8988T (cell line): ENCODE results near the gene MORN1.

Experiments
- DNase-seq: peaks from one replicate; pipeline ENCODE4 v3.0.0; 2011

Gene MORN1

DNA sequence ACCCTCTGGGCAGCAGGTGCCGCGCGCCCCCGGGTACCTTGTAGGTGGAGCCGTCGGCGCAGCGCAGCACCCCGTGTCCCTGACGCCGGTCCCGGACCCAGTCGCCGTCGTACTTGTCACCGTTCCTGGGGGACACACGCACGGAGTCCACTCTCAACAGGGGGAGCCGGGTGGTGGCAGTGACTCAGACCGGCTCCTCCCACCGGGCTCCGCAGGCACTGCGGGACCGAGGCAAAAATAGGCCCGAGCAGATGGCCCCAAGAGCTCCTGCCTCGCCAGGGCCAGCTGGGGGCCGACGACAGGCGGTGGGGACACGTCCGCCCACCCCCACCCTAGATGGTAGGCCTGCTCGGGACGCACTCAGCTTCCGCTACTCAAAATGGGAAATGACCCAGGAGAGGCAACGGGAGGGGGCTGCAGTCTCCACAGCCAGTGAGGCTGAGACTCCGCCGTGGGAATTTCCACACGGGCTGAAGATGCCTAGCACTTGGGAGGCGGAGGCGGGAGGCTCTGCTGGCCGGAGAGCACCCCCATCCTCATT is 6.3 kb downstream of the MORN1 start:
- DNase-seq, result no peak

DNA sequence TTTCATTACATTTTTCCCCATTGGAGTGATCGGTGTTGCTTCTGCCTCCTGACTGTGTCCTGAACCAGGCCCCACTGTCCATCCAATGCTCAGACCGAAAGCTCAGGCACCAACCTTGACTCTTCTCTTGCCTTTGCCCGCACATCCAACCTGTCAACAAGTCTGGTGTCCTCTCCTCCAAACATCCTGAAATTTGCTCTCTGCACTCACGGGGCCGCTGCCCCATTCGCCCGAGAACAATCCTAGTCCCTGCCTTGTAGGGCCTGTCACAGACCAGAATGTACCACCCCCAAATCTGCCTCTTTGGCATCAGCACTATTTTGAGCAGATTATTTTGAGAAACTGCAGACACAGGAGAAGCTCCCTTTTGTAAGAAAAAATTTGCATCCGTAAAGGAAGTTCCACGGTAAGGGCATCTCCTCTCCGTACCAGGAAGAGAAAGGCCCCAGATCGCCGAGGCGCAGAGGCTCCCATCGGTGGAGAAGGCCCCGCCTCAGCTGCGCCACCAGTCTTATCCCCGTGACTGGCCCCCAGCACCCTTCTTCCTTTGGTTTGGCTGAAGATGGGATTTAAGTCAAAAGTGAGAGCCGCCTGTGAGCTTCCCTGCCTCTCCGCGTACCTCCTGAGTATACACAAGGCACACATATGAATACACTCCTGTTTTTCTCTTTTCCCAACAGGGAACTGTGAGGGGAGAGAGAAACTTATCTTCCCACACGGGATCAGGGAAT is 7.1 kb downstream of the MORN1 start:
- no peak for DNase-seq

DNA sequence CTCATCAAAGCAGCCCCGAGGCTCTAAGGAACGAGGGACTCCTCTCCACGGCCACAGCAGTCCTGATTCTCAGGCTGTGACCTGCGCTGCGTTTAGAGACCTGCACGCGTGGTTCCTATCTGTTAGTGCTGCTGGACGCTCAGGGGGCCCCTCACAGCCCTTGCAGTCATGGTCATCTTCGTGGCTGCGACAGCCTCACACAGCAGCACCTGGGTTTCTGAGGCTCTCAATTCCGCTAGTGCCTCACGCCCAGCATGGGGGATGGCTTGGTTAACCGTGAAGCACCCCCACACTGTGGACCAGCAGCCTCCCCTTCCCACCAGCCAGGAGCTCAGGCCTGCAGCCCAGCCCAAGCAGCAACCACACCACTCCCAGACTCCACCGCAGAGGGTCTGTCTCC is 7.8 kb downstream of the MORN1 start:
- DNase-seq, result no peak

DNA sequence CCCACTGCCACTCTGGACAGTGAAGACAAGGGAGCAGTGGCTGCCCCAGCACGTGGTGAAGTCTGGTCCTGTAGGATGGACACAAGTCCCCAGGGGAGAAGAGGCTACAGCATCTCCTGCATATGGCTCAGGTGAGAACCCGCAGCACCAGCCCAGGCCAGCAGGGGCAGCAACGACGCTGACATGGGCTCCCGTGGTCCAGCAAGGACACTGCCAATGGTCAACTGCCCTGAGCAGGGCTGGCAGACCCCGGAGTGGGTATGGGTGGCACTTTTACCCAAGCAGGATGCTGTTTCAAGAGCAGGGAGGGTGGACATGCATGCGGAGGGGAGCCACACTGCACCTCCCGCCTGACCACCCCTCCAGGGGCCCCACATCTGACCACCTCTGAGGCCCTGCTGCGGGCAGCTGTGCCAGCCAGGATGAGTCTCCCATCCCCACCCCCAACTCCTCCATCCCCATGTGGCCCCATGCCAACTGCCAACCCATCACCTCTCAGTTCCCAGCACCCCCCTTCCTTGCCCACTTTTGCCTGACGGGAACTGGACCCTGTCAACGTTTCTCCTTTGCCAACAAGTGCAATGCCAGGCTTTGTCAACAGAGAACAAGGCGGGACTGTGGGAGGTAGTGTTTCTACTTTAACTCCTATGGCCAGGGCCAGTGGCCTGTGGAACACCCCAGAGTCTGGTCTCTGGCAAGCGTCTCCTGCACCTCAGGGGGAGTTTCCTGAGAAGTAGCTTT is 8.6 kb downstream of the MORN1 start:
- peak; percentile 71 for DNase-seq

DNA sequence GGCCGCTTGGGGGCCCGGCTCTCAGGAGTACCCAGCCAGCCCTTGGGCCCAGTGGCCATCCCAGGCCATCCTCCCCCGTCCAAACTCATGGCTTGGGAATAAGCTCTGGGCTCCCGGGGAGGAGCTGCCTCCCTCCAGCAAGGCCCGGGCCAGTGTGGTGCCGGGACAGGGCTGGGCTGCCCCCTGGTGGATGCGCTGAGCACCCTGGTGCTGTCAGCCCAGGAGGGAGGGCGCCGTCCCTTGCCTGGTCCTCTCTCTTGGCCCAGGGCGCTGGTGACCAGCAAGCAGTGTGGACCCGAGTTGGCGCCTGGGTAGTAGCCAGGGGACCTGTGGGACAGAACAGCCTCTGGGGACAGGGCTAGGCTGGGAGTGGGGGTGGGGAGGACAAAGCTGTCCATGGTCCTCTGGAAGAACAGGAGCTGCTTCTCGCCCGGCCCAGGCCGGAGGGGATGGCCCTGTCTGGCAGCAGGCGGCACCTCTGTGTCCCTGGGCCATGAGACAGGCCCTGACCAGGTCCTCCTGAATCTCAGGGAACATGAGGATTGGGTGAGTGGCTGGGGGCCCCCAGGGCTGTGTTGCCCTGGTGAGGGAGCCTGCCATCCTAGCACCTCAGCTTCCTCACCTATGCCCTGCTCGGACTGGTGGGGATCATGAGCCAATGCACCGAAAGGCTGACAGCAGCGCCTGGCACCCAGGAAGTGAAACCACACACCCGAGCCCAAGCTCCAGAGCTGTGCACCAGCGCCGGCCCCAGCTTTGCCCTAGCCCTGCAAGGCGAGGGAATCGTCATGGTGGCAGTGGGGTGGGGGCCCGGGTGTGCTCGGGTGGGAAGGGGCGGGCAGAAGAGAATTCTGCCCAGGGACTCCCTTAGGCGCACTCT is 9.4 kb downstream of the MORN1 start:
- DNase-seq, result peak; percentile 96

DNA sequence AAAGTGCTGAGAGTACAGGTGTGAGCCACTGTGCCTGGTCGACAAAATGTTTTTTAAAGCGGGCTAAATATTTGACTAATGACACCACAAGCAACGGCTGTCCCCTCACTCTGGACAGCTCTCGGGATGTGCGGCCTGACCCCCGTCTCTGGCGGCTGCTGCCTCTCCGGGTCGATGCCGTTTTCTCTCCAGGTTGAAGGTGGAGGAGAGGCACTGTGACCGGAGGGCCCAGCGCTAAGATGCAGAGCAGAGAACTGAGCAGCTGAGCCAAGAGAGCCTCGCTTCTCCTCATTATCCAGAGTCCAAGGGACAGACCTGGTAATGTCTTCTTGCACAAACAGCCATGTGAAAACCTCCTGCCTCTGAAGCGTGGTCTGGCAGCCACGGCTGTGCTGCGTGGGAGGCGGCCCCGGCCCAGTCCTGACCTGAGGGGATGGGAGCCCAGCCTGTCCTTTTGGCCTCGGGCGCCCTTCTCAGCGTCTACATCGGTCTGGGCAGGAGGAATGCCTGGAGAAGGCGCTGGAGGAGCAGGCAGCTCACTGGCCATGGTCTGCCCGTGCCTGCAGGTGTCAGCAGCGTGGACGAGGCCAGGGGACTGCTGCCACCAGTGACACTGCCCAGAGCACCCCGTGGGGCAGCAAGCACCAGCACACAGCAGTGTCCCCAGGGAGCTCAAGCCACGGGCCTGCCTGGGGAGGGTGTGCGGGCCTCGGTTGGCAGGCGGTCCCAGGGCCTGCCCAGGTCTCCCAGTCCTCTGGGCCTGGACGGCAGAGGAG is 10.3 kb downstream of the MORN1 start:
- no peak for DNase-seq

DNA sequence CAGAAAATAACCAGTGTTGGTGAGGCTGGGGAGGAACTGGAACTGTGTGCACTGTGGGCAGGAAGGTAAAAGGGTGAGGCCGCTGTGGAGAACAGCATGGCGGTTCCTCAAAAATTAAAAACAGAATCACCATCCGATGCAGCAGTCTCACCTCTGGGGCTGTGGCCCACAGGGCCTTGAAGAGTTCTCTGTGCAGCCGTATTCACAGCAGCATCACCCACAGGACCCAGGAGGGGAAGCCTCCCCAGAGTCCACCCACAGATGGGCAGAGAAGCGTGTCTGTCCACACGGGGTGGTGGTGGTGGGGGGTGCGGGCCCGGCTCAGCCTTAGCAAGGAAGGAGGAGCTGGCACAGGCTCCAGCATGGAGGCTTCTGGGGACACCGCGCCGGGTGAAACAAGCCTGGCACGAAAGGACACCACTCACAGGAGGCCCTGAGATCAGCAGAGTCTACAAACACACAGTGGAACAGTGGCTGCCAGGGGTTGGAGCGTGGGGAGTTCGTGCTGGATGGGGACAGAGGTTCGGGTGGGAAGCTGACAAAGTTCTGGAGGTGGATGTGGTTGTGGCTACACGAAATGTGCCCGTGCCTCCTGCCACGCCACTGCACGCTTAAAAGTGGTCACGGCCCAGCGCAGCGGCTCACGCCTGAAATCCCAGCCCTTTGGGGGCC is 11.5 kb downstream of the MORN1 start:
- no peak for DNase-seq

DNA sequence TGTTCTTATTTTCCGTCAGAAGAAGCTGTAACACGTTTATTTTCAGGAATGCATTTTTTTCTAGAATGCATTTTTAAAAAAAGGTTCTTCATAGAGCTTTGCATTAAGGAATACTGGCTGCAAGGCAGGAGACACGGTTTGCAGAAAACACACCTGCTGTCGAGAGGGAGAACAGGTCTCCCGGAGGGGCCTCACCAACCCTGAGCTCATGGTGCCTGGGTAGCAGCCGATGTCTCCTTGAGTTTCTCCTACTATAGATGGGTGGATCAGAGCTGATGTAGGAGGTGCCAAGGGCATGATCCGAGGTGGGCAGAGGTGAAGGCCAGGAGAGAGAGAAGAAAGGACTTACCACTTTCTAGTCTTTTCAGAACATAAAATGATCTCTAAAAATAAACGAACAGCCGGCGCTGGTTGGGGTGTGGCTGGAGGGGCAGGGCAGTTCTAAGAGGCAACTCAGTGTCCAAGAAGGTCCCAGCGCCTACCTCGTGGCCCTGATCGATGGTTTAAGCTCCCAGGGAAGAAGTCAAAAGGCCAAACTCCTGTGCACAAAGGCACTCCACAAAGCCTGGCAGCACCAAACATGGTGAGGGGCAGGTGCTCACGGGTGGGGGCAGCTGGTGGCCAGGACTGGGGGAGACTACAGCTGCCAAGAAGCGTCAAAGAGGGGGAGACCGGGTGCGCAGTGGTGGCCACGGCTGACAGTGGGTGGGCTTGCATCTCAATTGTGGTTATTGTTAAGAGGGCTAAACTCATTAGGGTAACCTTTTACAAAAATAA is 12.2 kb downstream of the MORN1 start:
- DNase-seq, result no peak

DNA sequence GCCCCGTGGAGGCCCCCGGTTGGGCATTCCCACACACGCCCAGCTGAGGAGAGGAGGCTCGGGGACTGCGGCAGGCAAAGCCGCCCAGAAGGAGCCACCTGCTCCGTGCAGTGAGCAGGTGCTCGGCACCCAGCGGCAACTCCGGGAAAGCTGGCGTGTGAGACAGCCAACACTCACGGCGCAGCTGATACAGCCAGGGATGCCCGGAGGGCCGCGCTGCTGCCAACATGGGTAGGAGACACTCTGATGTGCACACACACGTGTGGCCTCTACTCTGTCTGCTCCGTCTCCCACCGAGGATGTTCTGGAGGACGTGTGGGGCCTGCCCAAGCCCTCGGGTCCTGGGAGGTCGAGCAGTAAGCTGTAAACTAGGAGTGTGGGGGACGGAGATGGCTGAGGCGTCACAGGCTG is 12.9 kb downstream of the MORN1 start:
- DNase-seq, result no peak

DNA sequence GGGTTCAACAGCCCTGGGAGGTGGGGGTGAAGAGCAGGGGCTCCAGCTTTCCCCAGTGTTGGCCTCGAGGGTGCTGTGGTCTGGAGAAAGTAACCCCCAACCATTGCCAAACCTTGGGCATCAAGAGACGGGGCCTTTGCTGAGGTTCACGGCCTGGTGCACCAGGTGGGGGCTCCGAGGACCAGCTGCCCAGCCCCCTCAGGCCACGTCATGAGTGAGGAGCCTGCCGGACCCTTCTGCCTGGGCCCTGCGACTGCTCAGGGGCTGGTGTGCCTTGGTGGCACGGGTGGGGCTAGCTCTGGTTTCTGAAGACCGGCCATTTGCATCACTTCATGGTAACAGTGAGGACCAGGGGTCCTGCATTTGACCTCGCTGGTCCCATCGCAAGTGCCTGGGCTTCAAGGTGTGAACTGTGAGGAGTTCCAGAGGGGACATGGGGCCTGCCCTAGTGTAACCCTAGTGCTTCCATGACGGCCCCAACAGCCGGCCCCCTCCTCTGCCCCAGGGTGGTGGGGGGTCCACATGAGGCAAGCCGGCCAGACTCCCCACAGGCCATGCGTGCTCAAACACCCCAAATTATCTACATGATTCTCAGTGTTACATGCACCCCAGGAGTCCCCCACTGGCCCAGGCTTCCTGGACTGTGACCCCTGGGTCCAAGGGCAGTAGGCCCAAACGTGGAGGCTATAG is 13.5 kb downstream of the MORN1 start:
- no peak for DNase-seq

DNA sequence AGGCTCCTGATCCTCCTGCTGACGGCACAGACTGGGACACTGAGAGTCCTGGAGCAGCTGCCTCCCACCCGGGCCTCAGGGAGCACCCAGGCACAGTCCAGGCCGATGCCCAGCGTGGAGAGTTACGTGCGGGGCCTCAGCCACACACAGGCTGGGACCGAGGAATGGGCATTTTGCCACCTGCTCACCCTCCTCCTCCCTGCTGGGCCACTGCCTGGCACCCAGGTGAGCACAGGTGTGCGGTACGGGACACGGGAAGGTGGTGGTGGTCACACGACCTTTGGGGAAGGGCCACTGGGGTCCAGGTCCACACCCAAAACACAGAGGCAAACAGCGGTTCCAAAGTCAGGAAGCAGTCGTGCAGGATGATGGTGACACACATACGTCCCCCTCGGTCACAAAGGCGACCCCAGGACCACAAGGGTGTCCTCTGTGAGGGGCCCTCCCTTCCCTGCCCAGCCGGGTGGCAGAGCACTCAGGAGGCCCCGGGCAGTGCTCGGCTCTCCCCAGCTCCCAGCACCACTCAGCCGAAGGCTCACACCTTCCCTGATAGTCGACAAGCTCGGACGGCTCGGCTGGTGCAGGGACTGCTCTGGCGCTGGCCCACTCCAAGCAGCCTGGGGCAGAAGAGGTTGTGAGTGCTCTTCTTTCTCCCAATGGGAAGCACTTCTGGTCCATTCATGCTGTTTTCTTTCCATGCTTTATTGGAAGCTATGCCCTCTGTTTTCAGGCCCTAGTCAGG is 14.3 kb downstream of the MORN1 start:
- no peak for DNase-seq

DNA sequence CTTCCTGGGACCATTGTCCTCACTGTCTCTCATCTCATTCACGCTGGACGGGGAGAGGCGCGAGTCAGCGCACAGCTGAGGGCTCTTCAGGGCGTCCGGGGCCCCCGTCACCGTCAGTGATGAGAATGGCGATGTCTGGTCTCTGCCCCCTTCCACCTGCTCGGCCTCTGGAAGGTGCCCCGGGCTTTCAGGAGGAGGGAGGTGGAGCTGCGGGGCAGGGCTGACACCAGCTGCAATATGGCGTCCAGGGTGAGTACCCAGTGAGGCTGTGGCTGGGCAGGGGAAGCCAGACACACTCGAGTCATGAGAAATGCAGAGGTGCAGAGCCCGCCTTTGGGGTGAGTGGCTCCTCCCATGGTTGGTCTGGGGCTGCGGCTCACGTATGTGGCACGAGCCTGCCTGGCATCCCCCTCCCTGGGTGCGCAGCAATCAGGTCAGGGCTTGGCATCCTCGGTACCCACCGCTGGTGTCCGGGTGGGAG is 15.1 kb downstream of the MORN1 start:
- no peak for DNase-seq

DNA sequence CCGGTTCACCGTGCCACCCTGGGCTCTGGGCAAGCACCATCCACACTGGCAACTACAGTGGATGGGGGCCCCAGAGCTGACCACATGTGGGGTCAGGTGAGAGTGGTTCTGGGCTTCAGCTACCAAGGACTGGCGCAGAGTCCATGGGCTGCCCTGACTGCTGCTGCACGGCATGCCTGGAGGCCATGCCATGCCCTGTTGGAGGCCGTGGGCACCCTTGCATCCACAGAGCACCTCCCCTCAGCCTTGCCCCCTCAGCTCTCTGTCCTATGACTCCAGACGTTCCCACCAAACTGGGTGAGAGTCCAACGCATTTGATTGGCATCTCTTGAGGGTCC is 15.5 kb downstream of the MORN1 start:
- no peak for DNase-seq

DNA sequence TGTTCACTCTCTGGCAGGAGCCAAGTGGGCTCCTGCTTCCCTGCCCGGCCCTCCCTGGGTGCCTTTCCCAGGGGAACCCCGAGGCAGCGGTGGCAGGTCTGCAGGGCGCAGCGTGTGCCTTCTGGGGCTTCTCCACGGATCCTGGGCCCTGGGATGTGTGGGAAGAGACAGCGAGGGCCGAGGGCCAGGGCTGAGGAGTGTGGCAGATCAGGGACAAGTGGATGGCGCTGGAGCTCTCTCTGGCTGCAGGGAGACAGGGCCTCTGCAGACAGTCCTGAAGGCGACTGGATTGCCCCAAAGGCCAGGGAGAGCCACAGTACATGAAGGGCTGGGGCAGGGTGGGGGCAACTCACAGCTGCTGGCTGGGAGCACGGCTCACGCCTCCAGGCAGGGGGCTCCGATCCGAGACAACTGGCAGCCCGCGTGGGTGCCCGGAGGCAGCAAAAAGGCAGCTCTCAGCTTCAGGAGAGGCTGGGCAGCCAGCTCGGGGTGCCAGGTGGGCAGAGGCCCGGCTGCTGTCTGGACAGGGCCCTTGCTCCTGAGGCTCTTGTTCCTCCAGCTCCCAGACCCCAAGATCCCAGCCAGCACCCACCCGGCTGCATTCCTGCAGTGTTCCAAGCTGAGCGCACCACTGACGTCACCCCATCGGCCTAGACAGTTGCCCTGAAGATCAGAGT is 16.0 kb downstream of the MORN1 start:
- DNase-seq, result no peak

DNA sequence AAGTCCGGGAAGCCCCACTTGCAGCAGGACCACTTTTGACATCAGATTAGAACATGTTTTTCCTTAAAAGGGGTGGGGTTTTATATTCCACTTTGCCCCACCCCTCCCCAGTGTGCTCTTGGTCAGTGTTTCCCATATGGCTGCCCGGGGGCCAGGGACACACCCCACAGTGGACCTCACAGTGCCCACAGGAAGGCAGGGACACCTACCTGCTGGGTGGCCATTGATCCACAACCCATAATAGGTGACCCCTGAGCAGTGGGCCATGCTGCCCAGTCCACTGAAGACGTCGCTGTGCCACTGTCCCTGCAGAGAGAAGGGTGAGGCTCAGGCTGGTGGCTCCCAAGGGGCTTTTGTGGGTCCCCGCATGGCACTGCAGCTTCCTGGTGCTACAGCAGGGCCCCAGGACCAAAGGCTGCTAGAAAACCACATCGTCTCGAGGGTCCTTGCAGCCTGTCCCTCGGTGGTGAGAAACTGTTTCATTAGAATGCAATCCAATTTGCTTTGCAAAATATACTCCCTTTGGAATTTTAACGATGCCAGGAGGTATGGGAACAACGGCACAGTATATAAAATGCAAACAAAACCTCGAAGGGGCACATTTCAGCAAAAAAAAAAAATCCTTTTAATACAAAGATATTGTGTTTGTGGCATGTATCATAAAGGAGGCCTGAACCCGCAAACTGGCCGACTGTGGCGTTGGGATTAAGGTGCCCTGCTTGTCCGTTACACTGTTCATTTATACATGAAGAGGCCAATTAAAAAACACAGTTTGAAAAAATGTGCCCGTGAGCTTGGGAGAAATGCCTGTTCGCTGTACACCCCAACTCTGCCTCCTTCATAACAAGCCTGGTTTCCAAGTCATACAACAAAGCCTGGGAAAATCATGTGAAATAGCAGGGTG is 16.9 kb downstream of the MORN1 start:
- no peak for DNase-seq

DNA sequence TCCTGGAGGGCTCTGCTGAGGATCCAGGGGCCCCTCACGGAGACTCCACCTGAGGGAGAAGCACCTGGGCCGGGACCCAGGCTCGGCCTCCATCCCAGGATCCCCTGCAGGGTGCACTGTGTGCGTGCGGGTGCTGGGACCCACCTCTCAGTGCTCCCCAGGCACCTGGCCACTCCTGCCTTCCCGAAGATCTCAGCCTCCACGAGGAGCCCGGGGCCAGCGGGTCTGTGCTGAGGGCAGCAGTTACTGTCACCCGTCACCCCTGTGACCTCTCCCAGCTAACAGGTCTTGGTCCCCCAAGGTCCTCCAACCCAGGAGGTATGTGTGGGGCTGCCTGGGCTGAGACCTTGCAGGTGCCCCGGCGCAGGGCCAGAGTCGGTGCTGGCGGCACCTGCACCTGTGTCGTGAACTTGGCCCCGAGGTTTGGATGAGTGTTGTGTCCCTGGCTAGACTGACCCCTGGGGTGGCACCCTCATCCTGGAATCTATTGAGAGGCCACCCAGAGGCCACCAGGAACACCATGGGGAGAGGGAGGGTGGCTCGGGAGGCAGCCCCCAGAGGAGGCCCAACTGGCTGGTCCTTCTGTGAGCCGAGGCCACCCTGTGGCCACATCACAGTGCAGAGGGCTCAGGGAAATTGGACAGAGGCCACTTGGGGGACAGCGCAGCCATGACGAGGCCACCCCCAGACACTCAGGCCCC is 17.7 kb downstream of the MORN1 start:
- DNase-seq, result no peak
